Immature natural killer cell (primary cell): ENCODE measurements around the gene EDEM1. TPM values are rescaled to one million over a fixed set of nuclear protein-coding genes. Genes with fewer than 3 reads are reported as not detected.
"Not testable (repeated sequence)": the region's sequence is repeated elsewhere in the genome, so short reads cannot be mapped to it uniquely, and the experiment has no call there.

Experiments
- DNase-seq, 3 donors: peaks; one replicate each; pipeline ENCODE4 v3.0.0; 2022; ENCODE audit warnings: mixed read lengths in 1 of 3
- H3K27ac Mint-ChIP-seq, 6 donors: one replicate each; pipeline ENCODE4 v1.8.0; 2020; ENCODE audit warnings: mixed read lengths in 6 of 6, mild to moderate bottlenecking in 5 of 6, inconsistent platforms in 4 of 6, moderate library complexity in 3 of 6
- H3K27me3 Mint-ChIP-seq, 3 donors: one replicate each; pipeline ENCODE4 v1.8.0; 2020 to 2021; ENCODE audit warnings: low read depth in 3 of 3, mild to moderate bottlenecking in 3 of 3, mixed read lengths in 3 of 3, moderate library complexity in 3 of 3, inconsistent platforms in 1 of 3
- H3K36me3 Mint-ChIP-seq, 3 donors: one replicate each; pipeline ENCODE4 v1.8.0; 2020; ENCODE audit warnings: mixed read lengths in 3 of 3, inconsistent platforms in 2 of 3, mild to moderate bottlenecking in 2 of 3
- H3K4me1 Mint-ChIP-seq, 2 donors: one replicate each; pipeline ENCODE4 v1.8.0; 2020; ENCODE audit warnings: inconsistent platforms in 2 of 2, mild to moderate bottlenecking in 2 of 2, mixed read lengths in 2 of 2, moderate library complexity in 1 of 2
- H3K4me3 Mint-ChIP-seq, 5 donors: one replicate each; pipeline ENCODE4 v1.8.0; 2020; ENCODE audit warnings: mild to moderate bottlenecking in 5 of 5, mixed read lengths in 5 of 5, inconsistent platforms in 3 of 5, moderate library complexity in 3 of 5
- H3K9me3 Mint-ChIP-seq, 6 donors: one replicate each; pipeline ENCODE4 v1.8.0; 2020; ENCODE audit warnings: mild to moderate bottlenecking in 6 of 6, mixed read lengths in 6 of 6, inconsistent platforms in 4 of 6, moderate library complexity in 3 of 6
- polyA plus RNA-seq, 3 donors: library from polyadenylated mRNA; unstranded; fragments of 300-500 nt; fragmentation: Illumina TruSeq; gene quantifications; one replicate each; pipeline ENCODE4 v1.2.3, GENCODE V29; 2021

EDEM1 gene
- polyA plus RNA-seq, 3 donors from 2014 or later = 15.3 to 29.3 (median 24.0) TPM

DNA sequence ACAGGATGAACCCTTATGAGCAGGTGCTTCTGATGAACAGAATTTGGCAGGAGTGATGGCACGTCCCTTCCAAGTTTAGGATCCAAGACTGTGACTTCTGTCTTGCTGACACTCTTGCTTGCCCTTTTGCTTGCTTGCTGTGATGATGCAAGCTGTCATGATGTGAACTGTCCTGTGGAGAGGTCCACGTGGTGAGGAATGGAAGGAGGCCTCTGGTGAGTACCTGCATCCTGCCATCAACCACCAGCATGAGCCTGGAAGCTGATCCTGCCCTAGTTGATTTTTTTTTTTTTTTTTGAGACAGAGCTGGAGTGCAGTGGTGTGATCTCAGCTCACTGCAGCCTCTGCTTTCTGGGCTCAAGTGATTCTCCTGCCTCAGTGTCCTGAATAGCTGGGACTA is 45.5 kb downstream of the EDEM1 start:
- no peak overlapping the region for H3K4me3 Mint-ChIP-seq
- no peak for DNase-seq
- H3K4me1 Mint-ChIP-seq = no peaks in the 10 kb centered on the region
- H3K27ac Mint-ChIP-seq = no peak overlapping the region
- no peaks in the 10 kb centered on the region for H3K9me3 Mint-ChIP-seq
- H3K36me3 Mint-ChIP-seq = no peaks in the 10 kb centered on the region
- H3K27me3 Mint-ChIP-seq = peaks cover 0 to 8% (median 0%) of the 10 kb centered on the region in 3 donors

GRCh38 chr3:5235655-5236054 is 48.1 kb downstream of the EDEM1 start:
- Mint-ChIP-seq H3K9me3 (no peaks in the 10 kb centered on the region), H3K4me1 (no peaks in the 10 kb centered on the region), H3K27me3 (peaks cover 0 to 2% (median 0%) of the 10 kb centered on the region in 3 donors), H3K36me3 (no peaks in the 10 kb centered on the region), H3K4me3 (no peak overlapping the region), H3K27ac (no peak overlapping the region)
- DNase-seq = no peak

- Mint-ChIP-seq H3K4me3 (no peak overlapping the region), H3K27me3 (peaks cover 0 to 5% (median 0%) of the 10 kb centered on the region in 3 donors), H3K27ac (no peak overlapping the region), H3K9me3 (peaks cover 0 to under 1% (median 0%) of the 10 kb centered on the region in 6 donors), H3K4me1 (no peaks in the 10 kb centered on the region), H3K36me3 (peaks cover 0 to 2% (median 0%) of the 10 kb centered on the region in 3 donors)
- no peak for DNase-seq
Measured at GRCh38 chr3:5238545-5238944, 51.0 kb downstream of the EDEM1 start.

DNA sequence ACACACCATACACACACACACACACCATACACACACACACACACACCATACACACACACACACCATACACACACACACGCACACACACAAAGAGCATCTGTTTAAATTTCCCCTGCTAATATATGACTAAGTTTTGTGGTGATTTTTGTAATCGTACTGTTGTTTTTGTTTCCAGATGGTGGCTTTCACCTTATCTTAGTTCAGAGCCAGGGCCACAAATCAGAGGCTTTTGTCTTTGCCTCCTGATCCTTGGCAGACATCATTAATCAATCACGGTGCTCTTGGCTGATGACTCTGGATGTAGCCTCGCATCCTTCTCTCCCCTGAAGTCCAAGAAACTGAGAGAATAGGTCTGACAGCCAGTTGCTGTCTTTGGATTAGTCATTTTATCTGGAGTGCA is 52.1 kb downstream of the EDEM1 start:
- no peak for DNase-seq
- no peak overlapping the region for H3K27ac Mint-ChIP-seq

GRCh38 chr3:5240740-5241139 is 53.2 kb downstream of the EDEM1 start:
- Mint-ChIP-seq H3K36me3 (peaks cover 0 to 2% (median 0%) of the 10 kb centered on the region in 3 donors), H3K27me3 (peaks cover 0 to 5% (median 1%) of the 10 kb centered on the region in 3 donors), H3K27ac (no peak overlapping the region), H3K4me3 (no peak overlapping the region), H3K9me3 (peaks cover 0 to 12% (median 0%) of the 10 kb centered on the region in 6 donors), H3K4me1 (peaks cover under 1 to 4% of the 10 kb centered on the region in 2 donors)
- DNase-seq = no peak

More for the DNA sequence above, 52.1 kb downstream of the EDEM1 start:
- Mint-ChIP-seq H3K4me1 (no peaks in the 10 kb centered on the region), H3K27me3 (peaks cover 0 to 5% (median 0%) of the 10 kb centered on the region in 3 donors), H3K36me3 (peaks cover 0 to 2% (median 0%) of the 10 kb centered on the region in 3 donors), H3K9me3 (peaks cover 0 to 12% (median 0%) of the 10 kb centered on the region in 6 donors), H3K4me3 (no peak overlapping the region)

DNA sequence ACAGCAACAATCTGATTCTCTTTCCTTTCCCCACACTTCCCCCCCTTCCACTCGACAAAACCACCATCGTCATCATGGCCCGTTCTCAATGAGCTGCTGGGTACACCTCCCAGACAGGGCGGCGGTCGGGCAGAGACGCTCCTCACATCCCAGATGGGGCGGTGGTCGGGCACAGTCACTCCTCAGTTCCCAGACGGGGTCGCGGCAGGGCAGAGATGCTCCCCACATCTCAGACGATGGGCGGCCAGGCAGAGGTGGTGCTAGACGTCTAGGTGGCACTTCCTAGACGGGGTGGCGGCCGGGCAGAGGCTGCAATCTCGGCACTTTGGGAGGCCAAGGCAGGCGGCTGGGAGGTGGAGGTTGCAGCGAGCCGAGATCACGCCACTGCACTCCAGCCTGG is 55.3 kb downstream of the EDEM1 start:
- H3K4me1 Mint-ChIP-seq = peaks cover 3 to 10% of the 10 kb centered on the region in 2 donors
- not testable (repeated sequence) for H3K27me3 Mint-ChIP-seq, H3K4me3 Mint-ChIP-seq, H3K36me3 Mint-ChIP-seq, H3K27ac Mint-ChIP-seq, DNase-seq
- peaks cover 0 to 12% (median 0%) of the 10 kb centered on the region in 6 donors for H3K9me3 Mint-ChIP-seq

- H3K4me1 Mint-ChIP-seq = peaks cover 3 to 10% of the 10 kb centered on the region in 2 donors
- peaks cover 0 to 12% (median 0%) of the 10 kb centered on the region in 6 donors for H3K9me3 Mint-ChIP-seq
- H3K27ac Mint-ChIP-seq = no peak overlapping the region
- no peak for DNase-seq
- peaks cover 0 to 2% (median 0%) of the 10 kb centered on the region in 3 donors for H3K36me3 Mint-ChIP-seq
- no peak overlapping the region for H3K4me3 Mint-ChIP-seq
- H3K27me3 Mint-ChIP-seq = peaks cover 0 to 3% (median 1%) of the 10 kb centered on the region in 3 donors
Measured at GRCh38 chr3:5245927-5246326, 58.4 kb downstream of the EDEM1 start.

- Mint-ChIP-seq H3K4me3 (no peak overlapping the region), H3K36me3 (no peaks in the 10 kb centered on the region), H3K27me3 (peaks cover 0 to 2% (median 1%) of the 10 kb centered on the region in 3 donors), H3K9me3 (peaks cover 0 to 8% (median 0%) of the 10 kb centered on the region in 6 donors), H3K27ac (no peak overlapping the region), H3K4me1 (peaks cover 3 to 10% of the 10 kb centered on the region in 2 donors)
- DNase-seq = no peak
Measured at GRCh38 chr3:5248822-5249221, 61.3 kb downstream of the EDEM1 start.

DNA sequence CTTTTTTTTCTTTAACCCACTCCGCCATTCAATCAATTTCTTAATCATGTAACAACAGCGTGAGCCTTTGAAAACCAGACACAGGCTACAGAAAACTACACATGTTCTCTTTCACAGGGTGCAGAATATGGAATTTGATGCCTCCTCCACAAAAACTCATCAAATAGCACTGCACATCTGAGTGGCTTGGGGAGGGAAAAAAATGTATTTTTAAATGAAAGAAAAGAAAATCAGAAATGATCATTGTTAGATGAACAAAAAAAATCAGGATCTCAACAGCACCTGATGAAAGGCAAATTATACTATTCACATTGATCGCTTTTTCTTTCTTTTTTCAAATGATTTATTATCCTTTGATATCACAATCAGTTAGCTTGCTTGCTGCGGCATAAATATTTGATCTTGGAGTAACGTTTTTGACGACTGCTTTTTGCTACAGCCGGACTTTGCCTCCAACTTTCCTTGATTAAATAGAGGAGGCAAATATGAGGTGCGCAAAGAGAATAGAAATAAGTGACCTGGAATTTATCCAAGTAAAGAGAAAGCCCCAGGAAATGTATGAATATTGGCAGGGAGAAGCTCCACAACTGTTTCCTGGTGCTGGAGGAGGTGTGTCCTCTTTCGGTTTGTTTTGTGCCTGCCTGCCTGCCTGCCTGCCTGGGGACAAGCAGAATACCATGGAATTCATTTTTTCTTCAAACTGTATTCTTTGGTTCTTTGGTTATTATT is 63.1 kb downstream of the EDEM1 start:
- Mint-ChIP-seq H3K27ac (no peak overlapping the region), H3K4me1 (peaks cover 3 to 8% of the 10 kb centered on the region in 2 donors), H3K4me3 (no peak overlapping the region), H3K36me3 (no peaks in the 10 kb centered on the region), H3K9me3 (no peaks in the 10 kb centered on the region), H3K27me3 (peaks cover 0 to 2% (median 1%) of the 10 kb centered on the region in 3 donors)
- DNase-seq = no peak

DNA sequence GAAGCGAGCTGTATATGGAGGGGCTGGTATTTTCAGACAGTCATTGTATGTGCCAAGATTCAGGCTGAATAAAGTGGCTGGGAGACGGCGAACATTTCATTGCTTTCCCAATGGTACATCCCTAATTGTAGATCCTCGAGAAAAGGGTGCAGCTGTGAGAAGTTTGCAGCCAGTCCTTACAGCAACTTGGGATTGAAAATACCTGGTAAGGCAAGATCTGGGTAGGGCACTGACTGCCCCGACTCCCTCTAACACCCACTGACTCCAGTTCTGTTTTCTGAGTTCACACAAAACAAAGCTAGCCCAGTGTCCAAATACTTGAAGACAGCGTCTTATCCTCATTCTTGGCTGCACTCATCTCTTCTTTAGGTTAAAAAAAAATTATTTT is 63.7 kb downstream of the EDEM1 start:
- Mint-ChIP-seq H3K9me3 (no peaks in the 10 kb centered on the region), H3K27ac (no peak overlapping the region), H3K27me3 (peaks cover 0 to 4% (median 2%) of the 10 kb centered on the region in 3 donors), H3K4me3 (no peak overlapping the region), H3K4me1 (peaks cover 0 to 2% of the 10 kb centered on the region in 2 donors), H3K36me3 (no peaks in the 10 kb centered on the region)
- no peak for DNase-seq

- DNase-seq = no peak
- H3K27me3 Mint-ChIP-seq = peaks cover 2 to 4% (median 3%) of the 10 kb centered on the region in 3 donors
Measured at GRCh38 chr3:5252131-5252530, 64.6 kb downstream of the EDEM1 start.

DNA sequence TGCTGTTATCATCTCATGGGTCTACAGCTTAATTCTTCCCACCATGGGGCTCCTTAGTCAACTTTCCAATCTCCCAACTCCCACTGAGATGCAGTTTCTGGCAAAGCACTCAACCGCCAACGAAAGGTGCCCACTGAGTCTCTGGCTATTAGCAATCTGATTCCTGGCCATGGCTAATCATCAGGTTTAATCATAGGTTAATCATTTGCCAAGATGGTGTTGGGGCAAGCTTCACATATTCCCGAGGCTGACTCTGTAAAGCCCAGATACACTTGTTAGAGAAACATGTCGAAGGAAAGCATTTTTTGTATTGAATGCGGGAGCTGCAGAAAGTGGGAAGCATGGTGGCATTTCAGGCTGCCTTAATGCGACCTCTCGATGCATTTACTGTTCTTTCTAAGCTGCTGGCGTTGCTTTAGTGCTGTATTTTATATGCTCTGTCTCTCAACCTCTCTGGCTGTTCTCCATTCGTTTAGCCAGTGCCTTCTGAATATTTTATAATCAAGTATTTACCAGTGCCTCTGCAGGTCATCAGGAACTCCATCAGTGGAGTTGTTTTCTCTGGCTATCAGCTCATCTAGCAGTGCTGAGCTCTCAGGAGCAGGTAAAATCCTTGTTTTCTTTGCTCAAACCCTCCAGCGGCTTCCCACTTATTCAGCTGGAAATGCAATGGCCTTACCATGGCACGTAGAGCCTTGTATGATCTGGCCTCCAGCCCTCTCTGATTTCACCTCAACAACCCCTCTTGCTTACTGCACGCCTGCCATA is 67.0 kb downstream of the EDEM1 start:
- H3K36me3 Mint-ChIP-seq = no peaks in the 10 kb centered on the region
- H3K9me3 Mint-ChIP-seq = no peaks in the 10 kb centered on the region
- no peak for DNase-seq
- peaks cover 2 to 4% (median 3%) of the 10 kb centered on the region in 3 donors for H3K27me3 Mint-ChIP-seq
- no peak overlapping the region for H3K27ac Mint-ChIP-seq
- H3K4me3 Mint-ChIP-seq = no peak overlapping the region
- H3K4me1 Mint-ChIP-seq = no peaks in the 10 kb centered on the region

More at GRCh38 chr3:5252131-5252530, 64.6 kb downstream of the EDEM1 start:
- Mint-ChIP-seq H3K4me3 (no peak overlapping the region), H3K9me3 (no peaks in the 10 kb centered on the region), H3K4me1 (no peaks in the 10 kb centered on the region), H3K27ac (no peak overlapping the region), H3K36me3 (no peaks in the 10 kb centered on the region)

DNA sequence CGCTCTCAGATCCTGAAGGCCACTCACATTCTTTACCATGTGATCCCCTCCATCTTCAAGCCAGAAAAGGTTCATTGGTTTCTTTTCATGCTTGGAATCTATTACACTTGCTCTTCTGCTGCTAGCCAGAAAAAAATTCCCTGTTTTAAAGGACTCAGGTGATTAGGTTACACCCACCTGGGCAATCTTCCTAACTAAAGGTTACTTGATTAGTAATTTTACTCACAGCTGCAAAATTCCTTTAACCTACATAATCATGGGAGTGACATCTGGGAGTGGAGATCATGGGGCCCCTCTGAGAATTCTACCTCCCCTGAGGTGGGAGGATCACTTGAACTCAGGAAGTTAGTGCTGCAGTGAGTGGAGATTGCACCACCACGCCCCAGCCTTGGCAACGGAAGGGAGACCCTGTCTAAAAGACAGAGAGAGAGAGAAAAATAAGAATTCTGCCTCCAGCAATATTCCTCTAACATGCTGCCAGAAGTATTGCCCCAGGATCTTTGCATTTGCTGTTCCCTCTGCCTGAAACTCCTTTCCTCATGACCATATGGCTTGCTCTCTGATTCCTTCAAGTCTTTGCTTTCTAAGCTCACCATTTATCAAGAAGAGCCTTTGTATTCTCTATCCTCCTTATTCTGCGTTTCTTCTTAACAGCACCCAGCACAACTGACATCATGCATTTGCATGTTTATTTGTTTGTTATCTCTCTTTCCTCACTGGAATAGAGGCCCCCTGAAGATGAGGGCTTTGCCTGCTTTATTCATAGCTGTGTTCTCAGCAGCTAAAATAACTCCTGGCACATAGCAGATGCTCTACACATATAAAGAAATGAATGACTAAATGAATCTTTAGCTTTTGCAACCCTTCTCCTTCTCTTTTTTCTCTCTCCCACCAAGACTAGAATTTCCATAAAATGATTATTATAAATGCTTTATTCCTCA is 68.2 kb downstream of the EDEM1 start:
- no peaks in the 10 kb centered on the region for H3K4me1 Mint-ChIP-seq
- no peak overlapping the region for H3K4me3 Mint-ChIP-seq
- H3K27me3 Mint-ChIP-seq = peaks cover 2 to 4% (median 3%) of the 10 kb centered on the region in 3 donors
- H3K36me3 Mint-ChIP-seq = no peaks in the 10 kb centered on the region
- H3K27ac Mint-ChIP-seq = no peak overlapping the region
- no peaks in the 10 kb centered on the region for H3K9me3 Mint-ChIP-seq
- DNase-seq = no peak
